Mesenchymal stem cell (in vitro differentiated cells and primary cell): Measurements from ENCODE around the gene STK24.

ENCODE experiments used
- DNase-seq: peaks from one replicate; pipeline ENCODE4 v3.0.0-alpha.2; 2013
- H2AFZ ChIP-seq: one replicate; pipeline ENCODE4 v1.6.1; 2013; ENCODE audit warnings: low read depth, mild to moderate bottlenecking, control low read depth, inconsistent platforms, low read length, moderate library complexity
- H2AK5ac ChIP-seq: 2 replicates; pipeline ENCODE4 v1.6.1; 2013; ENCODE audit warnings: low read length, moderate library complexity, mild to moderate bottlenecking, inconsistent platforms; ENCODE audit not compliant: severe bottlenecking
- H2BK120ac ChIP-seq: one replicate; pipeline ENCODE4 v1.6.1; 2013; ENCODE audit warnings: low read depth, mild to moderate bottlenecking, inconsistent platforms, low read length, moderate library complexity
- H2BK12ac ChIP-seq, 2 experiments: one replicate each; pipeline ENCODE4 v1.6.1; 2013; ENCODE audit warnings: inconsistent platforms in 2 of 2, low read length in 2 of 2, mild to moderate bottlenecking in 2 of 2, moderate library complexity in 2 of 2, control low read depth in 1 of 2
- H2BK15ac ChIP-seq: one replicate; pipeline ENCODE4 v1.6.1; 2013; ENCODE audit warnings: mild to moderate bottlenecking, low read depth, inconsistent platforms; ENCODE audit not compliant: poor library complexity, severe bottlenecking
- H2BK5ac ChIP-seq: 2 replicates; pipeline ENCODE4 v1.6.1; 2013; ENCODE audit warnings: low read depth, mild to moderate bottlenecking, low read length, control low read depth, inconsistent platforms; ENCODE audit not compliant: poor library complexity, severe bottlenecking
- H3K14ac ChIP-seq, 2 experiments: one replicate each; pipeline ENCODE4 v1.6.1; 2013; ENCODE audit warnings: inconsistent platforms in 2 of 2, low read length in 2 of 2, control low read depth in 1 of 2, mild to moderate bottlenecking in 1 of 2, moderate library complexity in 1 of 2
- H3K18ac ChIP-seq, 2 experiments: one replicate each; pipeline ENCODE4 v1.6.1; 2013; ENCODE audit warnings: inconsistent platforms in 2 of 2, low read length in 2 of 2, control low read depth in 1 of 2, low read depth in 1 of 2, mild to moderate bottlenecking in 1 of 2
- H3K23ac ChIP-seq, 2 experiments: one replicate each; pipeline ENCODE4 v1.6.1; 2013; ENCODE audit warnings: inconsistent platforms in 2 of 2, low read length in 2 of 2, mild to moderate bottlenecking in 2 of 2, moderate library complexity in 2 of 2, control low read depth in 1 of 2
- H3K27ac ChIP-seq: 2 replicates; pipeline ENCODE4 v1.5.1; 2013; ENCODE audit warnings: mild to moderate bottlenecking, moderate library complexity, low read length, control low read depth, inconsistent platforms; ENCODE audit not compliant: poor library complexity, severe bottlenecking
- H3K27me3 ChIP-seq, 2 experiments: 2 replicates each; pipeline versions ENCODE4 v1.6.1 to v1.7.0; 2013; ENCODE audit warnings: low read length in 2 of 2, mild to moderate bottlenecking in 2 of 2, moderate library complexity in 2 of 2, control low read depth in 1 of 2, inconsistent platforms in 1 of 2; ENCODE audit not compliant: control insufficient read depth in 1 of 2, insufficient read depth in 1 of 2
- H3K36me3 ChIP-seq, 2 experiments: 2 replicates each; pipeline versions ENCODE4 v1.6.1 to v1.7.0; 2013; ENCODE audit warnings: low read length in 2 of 2, control low read depth in 1 of 2, inconsistent platforms in 1 of 2, low read depth in 1 of 2, mild to moderate bottlenecking in 1 of 2; ENCODE audit not compliant: insufficient read depth in 2 of 2, control insufficient read depth in 1 of 2
- H3K4ac ChIP-seq, 2 experiments: one replicate each; pipeline ENCODE4 v1.6.1; 2013; ENCODE audit warnings: inconsistent platforms in 2 of 2, low read length in 2 of 2, mild to moderate bottlenecking in 2 of 2, moderate library complexity in 2 of 2, control low read depth in 1 of 2, low read depth in 1 of 2
- H3K4me1 ChIP-seq: 2 replicates; pipeline ENCODE4 v1.6.1; 2013; ENCODE audit warnings: low read depth, low read length, control low read depth; ENCODE audit not compliant: control insufficient read depth, insufficient read depth
- H3K4me2 ChIP-seq: 2 replicates; pipeline ENCODE4 v1.6.1; 2013; ENCODE audit warnings: low read length, mild to moderate bottlenecking, inconsistent platforms; ENCODE audit not compliant: poor library complexity, severe bottlenecking
- H3K4me3 ChIP-seq, 2 experiments: 2 replicates each; pipeline versions ENCODE4 v1.5.1 to v1.7.0; 2013; ENCODE audit warnings: low read length in 2 of 2, mild to moderate bottlenecking in 2 of 2, control low read depth in 1 of 2, low read depth in 1 of 2; ENCODE audit not compliant: insufficient read depth in 1 of 2
- H3K79me1 ChIP-seq: replicated peaks from 2 replicates; pipeline ENCODE4 v1.6.1; 2013; ENCODE audit warnings: mild to moderate bottlenecking, control low read depth, low read length, inconsistent platforms; ENCODE audit not compliant: poor library complexity, severe bottlenecking
- H3K9ac ChIP-seq: 2 replicates; pipeline ENCODE4 v1.7.0; 2013; ENCODE audit warnings: mild to moderate bottlenecking, low read length, moderate library complexity
- H3K9me3 ChIP-seq: 2 replicates; pipeline ENCODE4 v1.7.0; 2013; ENCODE audit warnings: mild to moderate bottlenecking, low read length; ENCODE audit not compliant: control insufficient read depth
- H4K8ac ChIP-seq: one replicate; pipeline ENCODE4 v1.6.1; 2013; ENCODE audit warnings: inconsistent platforms, mild to moderate bottlenecking, low read length, moderate library complexity
- H4K91ac ChIP-seq: one replicate; pipeline ENCODE4 v1.6.1; 2013; ENCODE audit warnings: mild to moderate bottlenecking, low read length, inconsistent platforms
- WGBS: methylation state at CpG from one replicate; pipeline ENCODE4 v1.1.7; 2013; ENCODE audit warnings: mixed read lengths; 5-methylcytosine and 5-hydroxymethylcytosine counted together

Gene STK24

GRCh38 chr13:98488736-98489135 is 88.2 kb downstream of the STK24 start:
- peaks cover 34% of the 10 kb centered on the region for H3K79me1 ChIP-seq
- H2BK12ac ChIP-seq, result no peak overlapping the region
- H3K4me3 ChIP-seq, result no peak overlapping the region
- no peak overlapping the region for H3K18ac ChIP-seq
- H3K36me3 ChIP-seq, result peaks cover 0 to 3% of the 10 kb centered on the region in 2 experiments
- no peak overlapping the region for H2BK15ac ChIP-seq
- no peak overlapping the region for H3K4ac ChIP-seq
- peaks cover 21% of the 10 kb centered on the region for H3K4me1 ChIP-seq
- no peak overlapping the region for H3K4me2 ChIP-seq
- no peak overlapping the region for H2BK5ac ChIP-seq
- DNase-seq, result no peak
- H3K23ac ChIP-seq, result no peak overlapping the region
- no peak overlapping the region for H3K9ac ChIP-seq
- H4K8ac ChIP-seq, result peak overlapping the region; percentile 15
- H2AK5ac ChIP-seq, result no peak overlapping the region
- H3K27me3 ChIP-seq, result no peaks in the 10 kb centered on the region
- no peaks in the 10 kb centered on the region for H3K9me3 ChIP-seq
- 90% methylated on average over 11 of the region's 11 CpGs for WGBS
- no peak overlapping the region for H4K91ac ChIP-seq
- H3K14ac ChIP-seq, result no peak overlapping the region
- H3K27ac ChIP-seq, result no peak overlapping the region
- H2BK120ac ChIP-seq, result no peak overlapping the region
- no peak overlapping the region for H2AFZ ChIP-seq

- Histone ChIP-seq H3K9me3 (no peaks in the 10 kb centered on the region), H2BK15ac (no peak overlapping the region), H3K9ac (peak overlapping the region; percentile 21), H2AFZ (no peak overlapping the region), H3K18ac (no peak overlapping the region), H2BK12ac (no peak overlapping the region), H3K4me3 (no peak overlapping the region), H2BK120ac (no peak overlapping the region), H3K4me2 (no peak overlapping the region), H3K14ac (no peak overlapping the region), H3K23ac (no peak overlapping the region), H4K8ac (no peak overlapping the region), H4K91ac (no peak overlapping the region), H3K4ac (no peak overlapping the region), H2BK5ac (no peak overlapping the region), H3K36me3 (peaks cover 3 to 4% of the 10 kb centered on the region in 2 experiments), H3K27ac (no peak overlapping the region), H3K4me1 (peaks cover 31% of the 10 kb centered on the region), H3K27me3 (no peaks in the 10 kb centered on the region), H2AK5ac (no peak overlapping the region), H3K79me1 (peaks cover 39% of the 10 kb centered on the region)
- no peak for DNase-seq
- WGBS, result 94% methylated on average over 5 of the region's 5 CpGs
Observed at GRCh38 chr13:98487522-98487921, 89.4 kb downstream of the STK24 start.

GRCh38 chr13:98487016-98487415 is 89.9 kb downstream of the STK24 start:
- Histone ChIP-seq H3K79me1 (peaks cover 34% of the 10 kb centered on the region), H4K8ac (no peak overlapping the region), H3K27me3 (no peaks in the 10 kb centered on the region), H3K4me3 (no peak overlapping the region), H3K4ac (no peak overlapping the region), H3K36me3 (peaks cover 3 to 4% of the 10 kb centered on the region in 2 experiments), H2BK120ac (no peak overlapping the region), H3K23ac (no peak overlapping the region), H3K9me3 (no peaks in the 10 kb centered on the region), H2BK12ac (no peak overlapping the region), H2AFZ (no peak overlapping the region), H3K9ac (no peak overlapping the region), H3K4me2 (no peak overlapping the region), H3K14ac (no peak overlapping the region), H2BK5ac (no peak overlapping the region), H3K4me1 (peaks cover 34% of the 10 kb centered on the region), H3K18ac (no peak overlapping the region), H2AK5ac (no peak overlapping the region), H4K91ac (no peak overlapping the region), H3K27ac (no peak overlapping the region), H2BK15ac (no peak overlapping the region)
- WGBS, result 88% methylated on average over 4 of the region's 5 CpGs
- no peak for DNase-seq

GRCh38 chr13:98486412-98486811 is 90.5 kb downstream of the STK24 start:
- H3K4me3 ChIP-seq, result no peak overlapping the region
- no peak for DNase-seq
- no peak overlapping the region for H2AFZ ChIP-seq
- H3K4me1 ChIP-seq, result peaks cover 34% of the 10 kb centered on the region
- H3K4me2 ChIP-seq, result no peak overlapping the region
- no peak overlapping the region for H2BK120ac ChIP-seq
- no peak overlapping the region for H3K27ac ChIP-seq
- H2BK5ac ChIP-seq, result no peak overlapping the region
- peaks cover 37% of the 10 kb centered on the region for H3K79me1 ChIP-seq
- H2BK15ac ChIP-seq, result no peak overlapping the region
- peak overlapping the region in 1 of 2 experiments; percentile 72 for H3K18ac ChIP-seq
- H4K91ac ChIP-seq, result no peak overlapping the region
- 94% methylated on average over 8 of the region's 8 CpGs for WGBS
- peaks cover 6% of the 10 kb centered on the region in 2 experiments for H3K36me3 ChIP-seq
- no peaks in the 10 kb centered on the region for H3K27me3 ChIP-seq
- no peak overlapping the region for H3K4ac ChIP-seq
- H3K9ac ChIP-seq, result no peak overlapping the region
- no peak overlapping the region for H3K14ac ChIP-seq
- H4K8ac ChIP-seq, result no peak overlapping the region
- H2AK5ac ChIP-seq, result no peak overlapping the region
- H3K23ac ChIP-seq, result no peak overlapping the region
- no peaks in the 10 kb centered on the region for H3K9me3 ChIP-seq
- no peak overlapping the region for H2BK12ac ChIP-seq
